A549 (cell line): ENCODE measurements around the gene ABLIM1. TPM values are rescaled to one million over a fixed set of nuclear protein-coding genes. Genes with fewer than 3 reads are reported as not detected.
A peak's percentile ranks its signal among the peaks of the same experiment; 100 is the strongest.

Experiments
- ATAC-seq, 2 experiments: fragments of 200-7000 bp in 1 of 2; fragments of >200 bp in 1 of 2; cut with Nextera tagmentation in 1 of 2; cut with Tn5 transposase in 1 of 2; 3 replicates each; pipeline versions ENCODE4 v1.8.0 to v1.9.1; 2018 to 2020; ENCODE audit warnings: mild to moderate bottlenecking in 1 of 2, moderate library complexity in 1 of 2
- CTCF ChIA-PET: fragments of 300-600 bp; sonication (Branson Sonifier 250); formaldehyde crosslinking; extraction: SDS; loops from one replicate; lab custom pipeline; 2021; ENCODE audit warnings: antibody characterized with exemption, inconsistent platforms; lab: Yijun Ruan, JAX
- POLR2A ChIA-PET: fragments of 350-600 bp; formaldehyde crosslinking; extraction: SDS; loops from one replicate; lab custom pipeline; 2021; ENCODE audit warnings: antibody characterized with exemption, inconsistent platforms; lab: Yijun Ruan, JAX
- DNase-seq, 2 experiments: peaks; one replicate each; pipeline versions ENCODE4 v3.0.0 to v3.0.0-alpha.2; 2011 to 2016; ENCODE audit warnings: low read depth in 1 of 2, low spot score in 1 of 2
- FAIRE-seq: peaks from 2 replicates; lab custom pipeline; 2011; peaks lifted over from hg19 to GRCh38; lab: Jason Lieb, UNC
- H3K27ac ChIP-seq, 2 experiments: fragments of >200 bp; sonication (Bioruptor Twin); formaldehyde crosslinking; 3 replicates each; pipeline ENCODE4 v1.5.1; 2016 to 2017
- H3K4me1 ChIP-seq: fragments of >200 bp; sonication (Bioruptor Twin); formaldehyde crosslinking; 3 replicates; pipeline ENCODE4 v1.6.1; 2016
- H3K4me2 ChIP-seq: fragments of >200 bp; sonication (Bioruptor Twin); formaldehyde crosslinking; 3 replicates; pipeline ENCODE4 v1.6.1; 2016
- H3K4me3 ChIP-seq: fragments of >200 bp; sonication (Bioruptor Twin); formaldehyde crosslinking; 3 replicates; pipeline ENCODE4 v1.5.1; 2016
- H3K9me3 ChIP-seq: fragments of >200 bp; sonication (Bioruptor Twin); formaldehyde crosslinking; 3 replicates; pipeline ENCODE4 v1.6.1; 2016
- BCL3 ChIP-seq: fragments of >200 bp; sonication (Bioruptor Twin); formaldehyde crosslinking; IDR thresholded peaks from 3 replicates; pipeline ENCODE4 v1.6.1; 2016
- CBX2 ChIP-seq: fragments of 200-600 bp; sonication (generic); IDR thresholded peaks from 2 replicates; pipeline ENCODE4 v1.6.1; 2016; ENCODE audit warnings: low read depth, mild to moderate bottlenecking, borderline replicate concordance
- CBX8 ChIP-seq: fragments of 200-600 bp; sonication (generic); IDR thresholded peaks from 2 replicates; pipeline ENCODE4 v1.6.1; 2016
- CEBPB ChIP-seq, 2 experiments: fragments of >200 bp in 1 of 2; sonication (Bioruptor Twin) in 1 of 2; formaldehyde crosslinking in 1 of 2; IDR thresholded peaks; 2 replicates each; pipeline ENCODE4 v1.6.1; 2012 to 2016
- GATA3 ChIP-seq: IDR thresholded peaks from 2 replicates; pipeline ENCODE4 v1.6.1; 2012; ENCODE audit warnings: borderline replicate concordance
- HMGXB4 ChIP-seq: fragments of 250-450 bp; sonication (Bioruptor Pico); IDR thresholded peaks from 2 replicates; pipeline ENCODE4 v1.5.0; 2021; ENCODE audit warnings: mild to moderate bottlenecking, moderate library complexity, borderline replicate concordance
- HOXA7 ChIP-seq: fragments of 250-450 bp; sonication (Bioruptor Pico); IDR thresholded peaks from 2 replicates; pipeline ENCODE4 v1.5.0; 2020; ENCODE audit warnings: mild to moderate bottlenecking, moderate library complexity
- JUN ChIP-seq, 2 experiments: fragments of >200 bp; sonication (Bioruptor Twin); formaldehyde crosslinking; IDR thresholded peaks; 2 replicates in 1 of 2; 3 replicates in 1 of 2; pipeline ENCODE4 v1.6.1; 2016 to 2017
- KDM1A ChIP-seq: fragments of 200-600 bp; sonication (generic); IDR thresholded peaks from 2 replicates; pipeline ENCODE4 v1.6.1; 2016; ENCODE audit warnings: low read depth, mild to moderate bottlenecking
- NFE2L2 ChIP-seq: fragments of 150-350 bp; conservative IDR thresholded peaks from 2 replicates; pipeline ENCODE4 v1.6.1; 2014; ENCODE audit warnings: low read length
- PBX3 ChIP-seq: IDR thresholded peaks from 2 replicates; pipeline ENCODE4 v1.6.1; 2012
- PHF8 ChIP-seq: fragments of 200-600 bp; sonication (generic); IDR thresholded peaks from 2 replicates; pipeline ENCODE4 v1.6.1; 2016; ENCODE audit warnings: low read depth, mild to moderate bottlenecking, antibody characterized with exemption, moderate library complexity, borderline replicate concordance
- POLR2A ChIP-seq: IDR thresholded peaks from 2 replicates; pipeline ENCODE4 v1.6.1; 2012; ENCODE audit warnings: mild to moderate bottlenecking, low read length
- POLR2AphosphoS2 ChIP-seq: conservative IDR thresholded peaks from 2 replicates; pipeline ENCODE4 v1.6.1; 2012; ENCODE audit warnings: low read length, improper control_type of control experiment, inconsistent platforms
- RARB ChIP-seq: fragments of 250-450 bp; sonication (Bioruptor Pico); IDR thresholded peaks from 2 replicates; pipeline ENCODE4 v1.8.0; 2021; ENCODE audit warnings: mild to moderate bottlenecking, moderate library complexity
- RNF2 ChIP-seq: fragments of 200-600 bp; sonication (generic); IDR thresholded peaks from 2 replicates; pipeline ENCODE4 v1.6.1; 2016; ENCODE audit warnings: low read depth, mild to moderate bottlenecking, antibody characterized with exemption, moderate library complexity, borderline replicate concordance
- SMC3 ChIP-seq: fragments of >200 bp; sonication (Bioruptor Twin); formaldehyde crosslinking; IDR thresholded peaks from 3 replicates; pipeline ENCODE4 v1.6.1; 2018; ENCODE audit warnings: inconsistent platforms
- TFCP2L1 ChIP-seq: fragments of 250-450 bp; sonication (Bioruptor Pico); IDR thresholded peaks from 2 replicates; pipeline ENCODE4 v1.5.0; 2021; ENCODE audit warnings: mild to moderate bottlenecking
- WGBS: methylation state at CpG from one replicate; pipeline ENCODE4 v1.1.6; 2017; ENCODE audit errors: missing lambda C conversion rate; 5-methylcytosine and 5-hydroxymethylcytosine counted together
- polyA plus RNA-seq, 4 experiments: library from polyadenylated mRNA; depleted of rRNA in 3 of 4; stranded (reverse); fragments of >200 nt; fragmentation: RNase III in 1 of 4; extraction: RNeasy Plus Mini Kit Qiagen cat#74134 plus additional on column Dnase treatment in 1 of 4; gene quantifications; 2 replicates in 3 of 4; 3 replicates in 1 of 4; pipeline ENCODE4 v1.2.3, GENCODE V29; 2011 to 2017

ABLIM1 gene
- polyA plus RNA-seq, 2 of the 4 experiments (the other 2 are of a cell fraction) = 21.4 to 70.2 TPM

- TF ChIP-seq PBX3 (no peak), GATA3 (no peak), HOXA7 (CRISPR knock-in tag) (no peak), HMGXB4 (CRISPR knock-in tag) (no peak), POLR2A (no peak), SMC3 (no peak), RARB (CRISPR knock-in tag) (no peak), CEBPB (IDR thresholded peaks at IDR 0.05) (no peak)
- TF ChIP-seq, all 56 proteins: peak for 0
- Histone ChIP-seq H3K4me1 (peaks cover 20% of the 10 kb centered on the region), H3K4me2 (no peak overlapping the region), H3K9me3 (no peaks in the 10 kb centered on the region), H3K27ac (no peak overlapping the region), H3K4me3 (no peak overlapping the region)
- ChIA-PET CTCF (interaction anchor here (1.2 to 2.0 kb wide), 3 partner anchors 22 to 119 kb away, joined by 3 to 9 read pairs (median 4); no protein-coding TSS in a partner anchor), POLR2A (no interaction called here)
- DNase-seq (no peak), ATAC-seq (no peak), FAIRE-seq (no peak)
- WGBS = 88% methylated on average over 9 of the region's 9 CpGs
These were observed 82.5 kb downstream of the ABLIM1 start for GRCh38 chr10:114575417-114576131.

GRCh38 chr10:114573330-114574045, 84.6 kb downstream of the ABLIM1 start:
- POLR2A ChIA-PET = no interaction called here
- peaks cover 20% of the 10 kb centered on the region for H3K4me1 ChIP-seq
- 78% methylated on average over 6 of the region's 6 CpGs for WGBS
- FAIRE-seq (no peak), DNase-seq (no peak), ATAC-seq (no peak)
- no peak overlapping the region for H3K4me2 ChIP-seq
- H3K9me3 ChIP-seq = no peaks in the 10 kb centered on the region
- TF ChIP-seq TFCP2L1 (CRISPR knock-in tag) = no peak
- CTCF ChIA-PET = interaction anchor here (0.6 to 2.0 kb wide), 3 partner anchors 15 to 121 kb away, joined by 3 to 9 read pairs (median 4); no protein-coding TSS in a partner anchor
- H3K27ac ChIP-seq = no peak overlapping the region
- H3K4me3 ChIP-seq = no peak overlapping the region

GRCh38 chr10:114571316-114571999, 86.6 kb downstream of the ABLIM1 start:
- ChIA-PET CTCF (interaction anchor here (1.3 to 1.4 kb wide), 4 partner anchors 20 to 157 kb away, joined by 3 read pairs; no protein-coding TSS in a partner anchor), POLR2A (no interaction called here)
- peak; percentile 13 for FAIRE-seq

More at GRCh38 chr10:114571316-114571999, 86.6 kb downstream of the ABLIM1 start:
- Histone ChIP-seq H3K9me3 (no peaks in the 10 kb centered on the region), H3K4me2 (no peak overlapping the region), H3K4me3 (no peak overlapping the region), H3K27ac (no peak overlapping the region), H3K4me1 (peaks cover 6% of the 10 kb centered on the region)
- ATAC-seq (no peak), DNase-seq (no peak)
- no peak for TF ChIP-seq CBX8
- TF ChIP-seq BCL3 = no peak
- TF ChIP-seq NFE2L2 = no peak
- TF ChIP-seq RNF2 = no peak
- TF ChIP-seq KDM1A = no peak
- TF ChIP-seq PHF8 = no peak
- no peak for TF ChIP-seq CBX2
- TF ChIP-seq JUN (IDR thresholded peaks at IDR 0.05) = no peak
- TF ChIP-seq POLR2AphosphoS2 = no peak
- TF ChIP-seq PBX3 = no peak
- WGBS = 86% methylated on average over 12 of the region's 12 CpGs
